ENCODE measurements around the gene ALAS1.

Gene ALAS1

DNA sequence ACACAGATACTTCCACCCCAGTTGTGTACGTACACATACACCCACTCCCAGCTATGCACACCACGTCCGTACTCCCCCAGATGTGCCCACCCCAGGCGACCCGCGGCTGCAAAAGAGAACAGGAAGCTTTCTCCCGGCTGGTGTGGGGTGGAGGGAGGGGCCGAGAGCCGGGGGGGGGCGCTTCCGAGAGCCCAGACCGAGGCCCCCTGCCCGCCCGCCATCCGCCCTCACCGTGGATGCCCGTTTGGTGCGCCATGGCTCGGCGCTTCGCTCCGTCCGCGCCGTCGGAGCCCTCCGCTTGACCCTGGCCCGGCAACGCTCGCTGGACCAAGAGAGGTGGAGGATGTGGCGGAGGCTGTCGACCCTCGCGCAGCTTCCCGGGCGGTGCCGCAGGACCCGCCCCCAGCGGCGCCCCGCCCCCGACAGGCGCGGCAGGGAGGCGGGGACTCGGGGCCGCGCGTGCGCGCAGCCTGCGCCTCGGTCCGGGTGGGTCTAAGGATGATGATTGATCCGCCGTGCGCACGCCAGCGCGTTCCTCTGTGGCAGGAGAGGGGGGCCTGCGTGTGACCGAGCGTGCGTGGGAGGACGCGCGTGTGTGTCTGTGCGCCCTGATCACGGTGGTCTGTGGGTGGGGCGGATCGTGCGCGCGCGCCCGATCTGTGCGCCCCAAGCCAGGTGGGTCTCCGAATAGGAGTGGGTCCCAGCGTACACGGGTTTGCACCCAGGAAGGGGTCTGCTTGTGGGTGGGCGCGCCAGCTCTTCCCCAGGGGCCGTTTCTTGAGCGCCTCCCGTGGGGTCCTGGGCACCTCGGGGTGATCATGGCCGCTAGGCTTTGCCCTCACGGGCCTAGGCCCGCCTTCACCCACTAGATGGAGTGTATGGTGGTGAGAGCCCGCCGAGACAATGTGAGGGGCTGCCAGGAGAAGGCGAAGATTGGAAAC lies 41.1 kb downstream of the ALAS1 start, which contains the start of gene TWF2:
TWF2 (minus strand) TSS at position 398 of the 941 bp plus-strand sequence; CDS start at position 256, 142 bp downstream.
- peak within 1 kb of the TSS; percentile 56; the same call in 1 of the 2 replicates for H3K27ac ChIP-seq (ENCODE audit: low read depth, low read length)
- peaks cover 13% of the 10 kb centered on the region; the same call in 1 of the 2 replicates for H3K36me3 ChIP-seq (ENCODE audit: control insufficient read depth, insufficient read depth, low read length)
- H3K9ac ChIP-seq (ENCODE audit: low read length), result peak within 1 kb of the TSS; percentile 76
- peaks cover 41% of the 10 kb centered on the region for H3K4me1 ChIP-seq (ENCODE audit: control insufficient read depth, insufficient read depth, low read length)
- H3K27me3 ChIP-seq (ENCODE audit: control insufficient read depth, insufficient read depth, low read length), result peaks cover under 1% of the 10 kb centered on the region
- H3K9me3 ChIP-seq (ENCODE audit: control insufficient read depth, insufficient read depth, low read depth, low read length), result peaks cover 5% of the 10 kb centered on the region; the same call in 1 of the 2 replicates
- H3K4me3 ChIP-seq (ENCODE audit: low read depth, low read length), result peak within 1 kb of the TSS; percentile 93

DNA sequence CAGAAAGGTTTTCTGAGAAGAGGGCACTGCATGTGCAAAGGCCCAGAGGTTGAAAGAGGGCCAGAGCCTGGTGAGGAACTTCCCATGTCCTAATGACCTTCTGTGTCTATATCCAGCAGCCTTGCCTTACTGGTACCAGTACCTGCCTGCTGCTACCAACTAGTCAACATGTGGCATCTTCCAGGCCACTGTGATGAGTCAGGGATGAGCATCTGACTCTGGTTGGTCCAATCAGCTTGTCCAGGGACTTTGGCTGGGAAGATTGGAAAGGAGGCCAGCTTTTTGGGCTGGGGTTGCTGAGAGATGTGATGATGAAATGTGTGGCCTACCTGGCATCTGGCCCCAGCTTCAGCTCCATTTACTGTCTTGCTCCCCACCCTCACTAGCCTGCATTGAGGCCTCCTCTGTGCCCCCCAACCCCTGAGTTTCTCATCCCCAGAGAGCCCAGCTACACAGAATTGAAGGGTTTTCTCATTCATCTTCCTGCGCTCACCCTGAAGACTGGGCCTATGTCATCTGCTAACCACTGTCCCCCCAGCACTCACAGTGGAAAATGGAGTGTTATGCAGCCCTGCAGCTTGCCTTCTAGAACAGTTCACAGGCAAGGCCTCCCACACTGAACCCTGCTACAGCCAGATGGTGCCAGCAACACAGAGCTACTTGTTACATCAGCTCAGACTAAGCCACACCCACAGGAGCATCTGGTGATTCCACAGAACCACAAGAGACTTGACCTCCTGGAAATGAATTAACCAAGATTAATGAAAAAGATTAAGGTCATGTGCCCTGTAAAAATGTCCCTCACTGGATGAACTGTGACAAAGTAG lies 42.3 kb downstream of the ALAS1 start:
- peaks cover 5% of the 10 kb centered on the region; the same call in 1 of the 2 replicates for H3K9me3 ChIP-seq (ENCODE audit: control insufficient read depth, insufficient read depth, low read depth, low read length)
- no peak overlapping the region for H3K27ac ChIP-seq (ENCODE audit: low read depth, low read length)
- peaks cover 13% of the 10 kb centered on the region for H3K27me3 ChIP-seq (ENCODE audit: control insufficient read depth, insufficient read depth, low read length)
- peak overlapping the region; percentile 93; the same call in 1 of the 2 replicates for H3K4me3 ChIP-seq (ENCODE audit: low read depth, low read length)
- H3K4me1 ChIP-seq (ENCODE audit: control insufficient read depth, insufficient read depth, low read length), result peaks cover 46% of the 10 kb centered on the region
- peaks cover 4% of the 10 kb centered on the region; the same call in 1 of the 2 replicates for H3K36me3 ChIP-seq (ENCODE audit: control insufficient read depth, insufficient read depth, low read length)
- H3K9ac ChIP-seq (ENCODE audit: low read length), result peak overlapping the region; percentile 44

DNA sequence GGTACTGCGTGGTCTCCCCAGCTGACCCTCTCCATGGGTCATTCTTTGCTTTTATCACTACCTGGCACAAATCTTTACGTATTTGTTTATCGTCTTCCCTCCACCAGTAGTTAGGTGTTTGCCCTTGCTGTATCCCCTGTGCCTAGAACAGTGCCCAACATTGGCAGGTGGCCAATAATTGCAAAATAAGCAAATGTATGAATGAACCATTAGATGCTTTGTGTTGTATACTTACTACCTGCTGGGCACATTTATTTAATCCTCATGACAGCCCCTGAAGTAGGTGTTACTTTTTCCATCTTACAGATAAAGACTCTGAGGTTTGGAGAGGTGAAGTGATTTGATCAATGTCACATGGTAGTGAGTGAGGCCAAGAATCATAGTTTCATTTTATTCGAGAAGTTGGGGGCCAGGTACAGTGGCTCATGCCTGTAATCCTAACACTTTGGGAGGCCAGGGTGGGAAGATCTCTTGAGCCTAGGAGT lies 43.0 kb downstream of the ALAS1 start:
- Histone ChIP-seq H3K27me3 (ENCODE audit: control insufficient read depth, insufficient read depth, low read length) (peaks cover 18% of the 10 kb centered on the region), H3K4me1 (ENCODE audit: control insufficient read depth, insufficient read depth, low read length) (peaks cover 44% of the 10 kb centered on the region), H3K9ac (ENCODE audit: low read length) (peak overlapping the region; percentile 44), H3K27ac (ENCODE audit: low read depth, low read length) (no peak overlapping the region), H3K36me3 (ENCODE audit: control insufficient read depth, insufficient read depth, low read length) (no peaks in the 10 kb centered on the region), H3K9me3 (ENCODE audit: control insufficient read depth, insufficient read depth, low read depth, low read length) (peaks cover 5% of the 10 kb centered on the region; the same call in 1 of the 2 replicates), H3K4me3 (ENCODE audit: low read depth, low read length) (no peak overlapping the region)

DNA sequence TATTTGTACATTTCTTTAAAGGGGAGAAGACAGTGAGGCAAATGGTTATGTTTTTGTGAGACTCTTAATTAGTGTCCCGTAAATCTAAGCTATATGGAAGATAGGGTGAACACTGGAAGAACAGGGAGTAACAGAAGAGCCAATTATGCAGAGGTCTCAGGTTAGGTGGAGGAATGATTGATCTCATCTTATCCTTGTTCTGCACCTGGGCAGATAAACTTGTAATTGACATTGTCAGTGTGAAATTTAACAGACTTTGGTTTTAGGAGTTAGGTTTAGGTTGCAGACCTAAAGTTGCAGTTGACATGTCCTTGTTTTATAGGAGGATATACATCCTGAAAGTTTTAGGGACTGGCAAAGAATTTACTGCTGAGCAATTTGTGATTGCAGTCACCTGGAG lies 44.1 kb downstream of the ALAS1 start:
- no peak overlapping the region for H3K9ac ChIP-seq (ENCODE audit: low read length)
- no peak overlapping the region for H3K4me3 ChIP-seq (ENCODE audit: low read depth, low read length)
- H3K9me3 ChIP-seq (ENCODE audit: control insufficient read depth, insufficient read depth, low read depth, low read length), result peaks cover 5% of the 10 kb centered on the region; the same call in 1 of the 2 replicates
- peaks cover 40% of the 10 kb centered on the region for H3K4me1 ChIP-seq (ENCODE audit: control insufficient read depth, insufficient read depth, low read length)
- H3K27me3 ChIP-seq (ENCODE audit: control insufficient read depth, insufficient read depth, low read length), result peaks cover 29% of the 10 kb centered on the region
- H3K36me3 ChIP-seq (ENCODE audit: control insufficient read depth, insufficient read depth, low read length), result no peaks in the 10 kb centered on the region
- H3K27ac ChIP-seq (ENCODE audit: low read depth, low read length), result no peak overlapping the region

DNA sequence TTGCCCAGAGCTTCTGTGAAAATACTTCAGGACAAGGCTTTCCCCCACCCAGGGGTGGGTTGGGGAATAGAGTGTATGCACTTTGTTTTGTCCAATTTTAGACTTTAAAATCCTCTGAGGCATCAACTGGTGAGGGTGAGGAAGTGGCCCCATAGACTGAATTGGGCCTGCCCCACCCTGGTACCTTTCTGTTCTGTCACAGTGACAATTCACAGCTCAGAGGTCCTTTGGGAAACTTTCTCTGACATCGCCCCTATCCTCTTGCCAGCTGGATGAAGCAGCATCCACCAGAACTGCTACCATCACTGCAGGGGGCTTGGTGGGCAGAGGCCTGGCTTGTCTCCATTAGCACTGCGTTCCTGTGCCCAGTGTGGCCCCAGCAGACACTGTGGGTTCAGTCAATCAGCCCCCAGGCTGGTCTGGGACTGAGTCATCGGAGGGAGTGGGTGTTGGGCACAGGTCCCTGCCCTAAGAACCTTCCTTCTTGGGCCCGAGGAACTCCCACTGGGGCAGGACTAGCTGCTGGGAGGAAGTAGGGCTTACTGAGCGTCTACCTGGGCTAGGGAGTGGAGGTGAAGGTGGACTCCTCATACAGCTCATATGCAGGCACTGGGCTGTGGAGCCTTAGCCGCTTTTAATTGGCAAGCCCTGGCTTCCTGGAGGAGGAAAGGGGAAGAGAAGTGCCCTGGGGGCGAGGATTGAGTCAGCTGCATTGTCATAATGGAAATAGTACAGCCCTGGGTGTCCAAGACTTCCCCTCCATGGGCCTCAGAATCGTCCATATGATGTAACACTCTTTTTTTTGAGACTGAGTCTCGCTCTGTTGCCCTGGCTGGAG lies 46.0 kb downstream of the ALAS1 start:
- Histone ChIP-seq H3K4me3 (ENCODE audit: low read depth, low read length) (no peak overlapping the region), H3K36me3 (ENCODE audit: control insufficient read depth, insufficient read depth, low read length) (peaks cover 3% of the 10 kb centered on the region; the same call in 1 of the 2 replicates), H3K9ac (ENCODE audit: low read length) (no peak overlapping the region), H3K27me3 (ENCODE audit: control insufficient read depth, insufficient read depth, low read length) (peaks cover 32% of the 10 kb centered on the region), H3K9me3 (ENCODE audit: control insufficient read depth, insufficient read depth, low read depth, low read length) (peaks cover 5% of the 10 kb centered on the region; the same call in 1 of the 2 replicates), H3K4me1 (ENCODE audit: control insufficient read depth, insufficient read depth, low read length) (peaks cover 25% of the 10 kb centered on the region), H3K27ac (ENCODE audit: low read depth, low read length) (no peak overlapping the region)

DNA sequence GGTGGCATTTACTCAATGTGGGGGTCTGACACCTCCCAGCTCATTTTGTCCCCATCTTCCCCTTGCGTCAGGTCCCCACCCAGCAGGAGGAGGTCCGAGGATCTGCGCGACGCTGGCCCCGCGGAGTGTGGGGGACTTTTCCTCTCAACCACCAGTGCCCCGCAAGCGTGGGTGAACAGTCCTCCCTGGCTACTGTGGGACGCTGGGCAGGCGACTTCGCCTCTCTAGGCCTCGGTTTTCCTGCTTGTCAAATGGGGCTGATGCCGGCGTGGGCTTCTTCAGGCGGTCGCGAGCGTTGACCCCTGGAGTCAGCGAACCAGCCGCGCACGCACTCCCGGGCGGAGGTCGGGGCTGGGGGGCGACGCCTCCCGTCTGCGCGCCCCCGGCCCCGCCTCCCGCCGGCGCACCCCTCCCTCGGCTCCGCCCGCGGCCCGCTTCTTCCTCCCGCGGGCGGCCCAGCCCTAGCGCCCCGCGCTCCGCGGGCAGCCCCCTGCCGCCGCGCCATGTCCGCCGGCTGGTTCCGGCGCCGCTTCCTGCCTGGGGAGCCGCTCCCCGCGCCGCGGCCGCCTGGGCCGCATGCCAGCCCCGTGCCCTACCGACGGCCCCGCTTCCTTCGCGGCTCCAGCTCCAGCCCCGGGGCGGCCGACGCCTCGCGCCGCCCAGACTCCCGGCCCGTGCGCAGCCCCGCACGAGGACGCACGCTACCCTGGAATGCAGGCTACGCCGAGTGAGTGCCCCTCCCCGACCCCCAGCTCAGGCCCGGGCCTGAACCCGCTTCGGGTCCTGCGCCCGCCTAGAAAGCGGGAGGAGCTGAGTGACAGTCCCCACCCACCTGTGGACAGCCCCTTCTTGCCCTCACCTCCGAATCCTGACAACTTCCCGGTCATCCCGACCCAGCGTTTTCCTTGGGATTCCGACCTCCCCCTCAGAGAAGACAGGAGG lies 47.6 kb downstream of the ALAS1 start, which contains the start of gene PPM1M:
PPM1M (plus strand) TSS at position 438 of the 942 bp plus-strand sequence; CDS start at position 504, 66 bp downstream.
- Histone ChIP-seq H3K27ac (ENCODE audit: low read depth, low read length) (no peak within 1 kb of the TSS), H3K4me1 (ENCODE audit: control insufficient read depth, insufficient read depth, low read length) (peaks cover 16% of the 10 kb centered on the region), H3K9ac (ENCODE audit: low read length) (peak within 1 kb of the TSS; percentile 42), H3K36me3 (ENCODE audit: control insufficient read depth, insufficient read depth, low read length) (peaks cover 15% of the 10 kb centered on the region), H3K4me3 (ENCODE audit: low read depth, low read length) (peak within 1 kb of the TSS; percentile 59), H3K27me3 (ENCODE audit: control insufficient read depth, insufficient read depth, low read length) (peaks cover 32% of the 10 kb centered on the region), H3K9me3 (ENCODE audit: control insufficient read depth, insufficient read depth, low read depth, low read length) (peaks cover 5% of the 10 kb centered on the region; the same call in 1 of the 2 replicates)

DNA sequence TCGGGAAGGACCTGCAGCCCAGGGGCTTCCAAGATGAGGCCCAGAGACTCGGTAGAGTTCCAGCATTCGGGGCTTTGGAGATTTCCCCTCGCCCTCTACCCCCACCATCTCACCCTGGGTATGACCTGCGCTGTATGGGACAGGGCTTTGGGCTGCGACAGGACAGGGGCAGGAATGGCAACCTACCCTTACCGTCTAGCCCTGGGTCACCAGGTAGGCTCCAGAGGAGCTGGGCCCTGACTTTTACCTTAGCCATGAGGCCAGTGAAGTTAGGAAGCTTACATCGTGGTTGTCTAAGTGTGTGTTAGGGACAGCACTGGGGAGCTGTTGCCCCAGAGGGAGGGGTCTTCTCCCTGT lies 48.3 kb downstream of the ALAS1 start:
- peaks cover 32% of the 10 kb centered on the region for H3K27me3 ChIP-seq (ENCODE audit: control insufficient read depth, insufficient read depth, low read length)
- peak overlapping the region; percentile 42 for H3K9ac ChIP-seq (ENCODE audit: low read length)
- peaks cover 11% of the 10 kb centered on the region; the same call in 1 of the 2 replicates for H3K4me1 ChIP-seq (ENCODE audit: control insufficient read depth, insufficient read depth, low read length)
- H3K9me3 ChIP-seq (ENCODE audit: control insufficient read depth, insufficient read depth, low read depth, low read length), result peaks cover 5% of the 10 kb centered on the region; the same call in 1 of the 2 replicates
- H3K4me3 ChIP-seq (ENCODE audit: low read depth, low read length), result peak overlapping the region; percentile 59
- peaks cover 15% of the 10 kb centered on the region for H3K36me3 ChIP-seq (ENCODE audit: control insufficient read depth, insufficient read depth, low read length)
- no peak overlapping the region for H3K27ac ChIP-seq (ENCODE audit: low read depth, low read length)

DNA sequence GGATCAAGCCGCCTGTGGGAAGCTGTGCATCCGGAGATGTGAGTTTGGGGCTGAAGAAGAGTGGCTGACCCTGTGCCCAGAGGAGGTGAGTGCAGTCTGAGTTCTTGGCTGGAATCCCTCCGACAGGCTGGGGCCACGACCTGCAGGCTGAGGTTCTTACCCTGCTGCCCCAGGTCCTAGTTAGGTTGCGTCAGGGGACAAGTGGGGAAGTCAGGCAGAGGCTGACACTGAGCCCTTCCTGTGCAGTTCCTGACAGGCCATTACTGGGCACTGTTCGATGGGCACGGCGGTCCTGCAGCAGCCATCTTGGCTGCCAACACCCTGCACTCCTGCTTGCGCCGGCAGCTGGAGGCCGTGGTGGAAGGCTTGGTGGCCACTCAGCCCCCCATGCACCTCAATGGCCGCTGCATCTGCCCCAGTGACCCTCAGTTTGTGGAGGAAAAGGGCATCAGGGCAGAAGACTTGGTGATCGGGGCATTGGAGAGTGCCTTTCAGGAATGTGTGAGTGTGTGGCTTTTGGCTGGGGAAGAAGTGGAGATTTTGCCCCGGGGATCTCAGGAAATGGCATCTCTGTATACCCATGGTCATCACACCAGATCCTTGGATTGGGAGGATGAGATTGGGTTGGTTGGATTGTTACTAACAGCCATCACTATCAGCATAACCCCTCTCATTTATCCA lies 48.9 kb downstream of the ALAS1 start:
- Histone ChIP-seq H3K27ac (ENCODE audit: low read depth, low read length) (no peak overlapping the region), H3K4me1 (ENCODE audit: control insufficient read depth, insufficient read depth, low read length) (peaks cover 11% of the 10 kb centered on the region; the same call in 1 of the 2 replicates), H3K4me3 (ENCODE audit: low read depth, low read length) (no peak overlapping the region), H3K36me3 (ENCODE audit: control insufficient read depth, insufficient read depth, low read length) (peaks cover 20% of the 10 kb centered on the region), H3K9me3 (ENCODE audit: control insufficient read depth, insufficient read depth, low read depth, low read length) (peaks cover 5% of the 10 kb centered on the region; the same call in 1 of the 2 replicates), H3K27me3 (ENCODE audit: control insufficient read depth, insufficient read depth, low read length) (peaks cover 32% of the 10 kb centered on the region), H3K9ac (ENCODE audit: low read length) (no peak overlapping the region)

Data from HUES6 (cell line).